GM12892 (cell line): ENCODE measurements around the gene TOR1A. TPM values are rescaled to one million over a fixed set of nuclear protein-coding genes. Genes with fewer than 3 reads are reported as not detected.

Source experiments
- DNase-seq: peaks from one replicate; pipeline ENCODE4 v3.0.0; 2011; ENCODE audit not compliant: insufficient read length
- FAIRE-seq: peaks from 2 replicates; lab custom pipeline; 2011; peaks lifted over from hg19 to GRCh38; lab: Jason Lieb, UNC
- POLR2A ChIP-seq: IDR thresholded peaks from 2 replicates; pipeline ENCODE4 v1.6.1; 2011; ENCODE audit warnings: low read depth, low read length, control low read depth
- POLR2AphosphoS5 ChIP-seq: IDR thresholded peaks from 2 replicates; pipeline ENCODE4 v1.6.1; 2011; ENCODE audit warnings: low read depth, low read length, control low read depth
- TAF1 ChIP-seq: IDR thresholded peaks from 2 replicates; pipeline ENCODE4 v1.6.1; 2011; ENCODE audit warnings: low read depth, mild to moderate bottlenecking, control low read depth, low read length, borderline replicate concordance
- polyA plus RNA-seq: library from polyadenylated mRNA; unstranded; fragments of >200 nt; gene quantifications from one replicate; pipeline ENCODE4 v1.2.1, GENCODE V29; 2012; ENCODE audit warnings: missing spikeins, inconsistent platforms; ENCODE audit not compliant: missing spikeins

The TOR1A gene
- polyA plus RNA-seq: 19.0 TPM

- peak; percentile 82 for FAIRE-seq
Measured at GRCh38 chr9:129823935-129824601, at the start of gene TOR1A. TOR1A (minus strand) TSS chr9:129824136; CDS start chr9:129824085, 51 bp downstream.

GRCh38 chr9:129871046-129871445 lies 47.1 kb upstream of the TOR1A start:
- no peak for FAIRE-seq
- TF ChIP-seq POLR2A: no peak
- no peak for TF ChIP-seq POLR2AphosphoS5
- no peak for TF ChIP-seq TAF1
- DNase-seq: no peak

More at GRCh38 chr9:129823935-129824601, at the start of gene TOR1A:
- peak; percentile 90 for DNase-seq
- TF ChIP-seq TAF1: peak; percentile 89
- TF ChIP-seq POLR2AphosphoS5: peak; percentile 87
- peak; percentile 93 for TF ChIP-seq POLR2A

GRCh38 chr9:129869585-129870501 lies 45.9 kb upstream of the TOR1A start:
- no peak for FAIRE-seq
- DNase-seq: no peak
- no peak for TF ChIP-seq POLR2AphosphoS5
- TF ChIP-seq TAF1: no peak
- TF ChIP-seq POLR2A: no peak

GRCh38 chr9:129868872-129869486 lies 45.0 kb upstream of the TOR1A start:
- FAIRE-seq: no peak
- TF ChIP-seq POLR2A (no peak), TAF1 (no peak), POLR2AphosphoS5 (no peak)
- no peak for DNase-seq

GRCh38 chr9:129868023-129868871 lies 44.3 kb upstream of the TOR1A start:
- no peak for DNase-seq
- no peak for TF ChIP-seq POLR2A
- TF ChIP-seq POLR2AphosphoS5: no peak
- no peak for TF ChIP-seq TAF1
- no peak for FAIRE-seq

- FAIRE-seq (no peak), DNase-seq (no peak)
- TF ChIP-seq TAF1: no peak
- TF ChIP-seq POLR2AphosphoS5: no peak
- no peak for TF ChIP-seq POLR2A
Measured at GRCh38 chr9:129867136-129868022, 43.4 kb upstream of the TOR1A start.

GRCh38 chr9:129866394-129867135 lies 42.6 kb upstream of the TOR1A start:
- FAIRE-seq: no peak
- TF ChIP-seq POLR2A: no peak
- no peak for TF ChIP-seq POLR2AphosphoS5
- no peak for TF ChIP-seq TAF1
- DNase-seq: no peak

- no peak for FAIRE-seq
- TF ChIP-seq POLR2AphosphoS5: no peak
- no peak for TF ChIP-seq TAF1
- no peak for TF ChIP-seq POLR2A
Measured at GRCh38 chr9:129865668-129866320, 41.9 kb upstream of the TOR1A start.

More at GRCh38 chr9:129865668-129866320, 41.9 kb upstream of the TOR1A start:
- no peak for DNase-seq
